ENCODE data around the gene CYTH1.

GRCh38 chr17:78661093-78661770, 120.8 kb downstream of the CYTH1 start:
- no peak for TF ChIP-seq CTCF (IDR thresholded peaks at IDR 0.05; ENCODE audit: low read depth, low read length, missing input control)
- TF ChIP-seq REST (IDR thresholded peaks at IDR 0.05) = no peak
- TF ChIP-seq TAF1 (conservative IDR thresholded peaks at IDR 0.05) = no peak
- no peak for TF ChIP-seq YY1 (IDR thresholded peaks at IDR 0.05)
- TF ChIP-seq MAX (IDR thresholded peaks at IDR 0.05) = no peak
- TF ChIP-seq RAD21 (IDR thresholded peaks at IDR 0.05) = no peak
- TF ChIP-seq JUND (IDR thresholded peaks at IDR 0.05) = no peak
- no peak for TF ChIP-seq SP1 (IDR thresholded peaks at IDR 0.05)
- TF ChIP-seq RXRA (IDR thresholded peaks at IDR 0.05) = no peak
- no peak for TF ChIP-seq ZBTB33 (IDR thresholded peaks at IDR 0.05)
- TF ChIP-seq EGR1 (IDR thresholded peaks at IDR 0.05; ENCODE audit: low read depth in 2 of 2) = no peak
